Neural crest cell (in vitro differentiated cells): ENCODE measurements around the gene NAXE. TPM values are rescaled to one million over a fixed set of nuclear protein-coding genes. Genes with fewer than 3 reads are reported as not detected.

Experiments
- DNase-seq: peaks from one replicate; pipeline ENCODE4 v3.0.0; 2021; ENCODE audit warnings: low read depth, mixed read lengths, low spot score
- H3K27ac Mint-ChIP-seq: one replicate; pipeline ENCODE4 v1.8.0; 2021; ENCODE audit warnings: mild to moderate bottlenecking, mixed read lengths; ENCODE audit not compliant: unreplicated experiment
- H3K27me3 Mint-ChIP-seq: 2 replicates; pipeline ENCODE4 v1.8.0; 2021; ENCODE audit warnings: low read depth, mild to moderate bottlenecking, mixed read lengths
- H3K36me3 Mint-ChIP-seq: 2 replicates; pipeline ENCODE4 v1.8.0; 2021; ENCODE audit warnings: low read depth, mild to moderate bottlenecking, mixed read lengths
- H3K4me1 Mint-ChIP-seq: 2 replicates; pipeline ENCODE4 v1.8.0; 2021; ENCODE audit warnings: mixed read lengths
- H3K4me3 Mint-ChIP-seq: one replicate; pipeline ENCODE4 v1.8.0; 2021; ENCODE audit warnings: mild to moderate bottlenecking, mixed read lengths
- H3K9me3 Mint-ChIP-seq: 2 replicates; pipeline ENCODE4 v1.8.0; 2021; ENCODE audit warnings: mixed read lengths
- CTCF ChIP-seq: fragments of 200-600 bp; sonication (generic); conservative IDR thresholded peaks from 2 replicates; pipeline ENCODE4 v1.5.0; 2021; ENCODE audit warnings: antibody characterized with exemption, mild to moderate bottlenecking
- total RNA-seq: library from RNA; stranded (reverse); gene quantifications from 2 replicates; pipeline ENCODE4 v1.2.1, GENCODE V29; 2021

Gene NAXE
- total RNA-seq, 1 donor from 2014 or later, result 76.5 TPM

GRCh38 chr1:156594190-156594589, 2.6 kb downstream of the NAXE start:
- Mint-ChIP-seq H3K36me3 (peaks cover 13% of the 10 kb centered on the region), H3K27ac (no peak overlapping the region), H3K4me3 (peak overlapping the region; percentile 77), H3K4me1 (peaks cover 30% of the 10 kb centered on the region), H3K27me3 (no peaks in the 10 kb centered on the region), H3K9me3 (no peaks in the 10 kb centered on the region)
- TF ChIP-seq CTCF, result no peak
- DNase-seq, result no peak

- peak overlapping the region; percentile 45 for H3K4me3 Mint-ChIP-seq
- no peaks in the 10 kb centered on the region for H3K27me3 Mint-ChIP-seq
- no peak for TF ChIP-seq CTCF
- H3K36me3 Mint-ChIP-seq, result peaks cover 13% of the 10 kb centered on the region
- H3K27ac Mint-ChIP-seq, result peak overlapping the region; percentile 29
- peaks cover 33% of the 10 kb centered on the region for H3K4me1 Mint-ChIP-seq
- H3K9me3 Mint-ChIP-seq, result no peaks in the 10 kb centered on the region
- DNase-seq, result no peak
These were observed 3.4 kb downstream of the NAXE start for GRCh38 chr1:156595016-156595415.

- Mint-ChIP-seq H3K36me3 (peaks cover 13% of the 10 kb centered on the region), H3K4me1 (peaks cover 41% of the 10 kb centered on the region), H3K27me3 (no peaks in the 10 kb centered on the region), H3K4me3 (peak overlapping the region; percentile 7), H3K9me3 (no peaks in the 10 kb centered on the region), H3K27ac (no peak overlapping the region)
- DNase-seq, result no peak
- no peak for TF ChIP-seq CTCF
These were observed 4.8 kb downstream of the NAXE start for GRCh38 chr1:156596426-156596825.

- peaks cover 44% of the 10 kb centered on the region for H3K4me1 Mint-ChIP-seq
- no peak for TF ChIP-seq CTCF
- H3K9me3 Mint-ChIP-seq, result no peaks in the 10 kb centered on the region
- no peak for DNase-seq
- H3K4me3 Mint-ChIP-seq, result peak overlapping the region; percentile 92
- H3K36me3 Mint-ChIP-seq, result peaks cover 13% of the 10 kb centered on the region
- no peaks in the 10 kb centered on the region for H3K27me3 Mint-ChIP-seq
- no peak overlapping the region for H3K27ac Mint-ChIP-seq
These were observed 6.5 kb downstream of the NAXE start for GRCh38 chr1:156598125-156598524.

GRCh38 chr1:156598731-156599432, 7.3 kb downstream of the NAXE start:
- H3K4me1 Mint-ChIP-seq, result peaks cover 44% of the 10 kb centered on the region
- H3K27me3 Mint-ChIP-seq, result no peaks in the 10 kb centered on the region
- no peak for TF ChIP-seq CTCF
- DNase-seq, result no peak
- H3K27ac Mint-ChIP-seq, result no peak overlapping the region
- H3K4me3 Mint-ChIP-seq, result peak overlapping the region; percentile 92
- no peaks in the 10 kb centered on the region for H3K9me3 Mint-ChIP-seq
- H3K36me3 Mint-ChIP-seq, result peaks cover 13% of the 10 kb centered on the region
